HepG2 (cell line): ENCODE results near the gene DYNLT2B. TPM values are rescaled to one million over a fixed set of nuclear protein-coding genes. Genes with fewer than 3 reads are reported as not detected.

Source experiments
- ARHGAP35 ChIP-seq: sonication (generic); formaldehyde crosslinking; IDR thresholded peaks from 2 replicates; pipeline ENCODE4 v1.9.0; 2022; ENCODE audit warnings: mild to moderate bottlenecking, inconsistent platforms, moderate library complexity, missing genetic modification reagents, borderline replicate concordance
- DBP ChIP-seq: sonication (generic); formaldehyde crosslinking; IDR thresholded peaks from 2 replicates; pipeline ENCODE4 v1.4.0; 2020; ENCODE audit warnings: missing genetic modification reagents; ENCODE audit errors: not compliant biosample characterization
- ETS1 ChIP-seq: sonication (generic); formaldehyde crosslinking; IDR thresholded peaks from 2 replicates; pipeline ENCODE4 v1.4.0; 2020; ENCODE audit warnings: missing genetic modification reagents
- GZF1 ChIP-seq: sonication (generic); formaldehyde crosslinking; IDR thresholded peaks from 2 replicates; pipeline ENCODE4 v1.5.1; 2020; ENCODE audit warnings: mild to moderate bottlenecking, missing genetic modification reagents
- HMGA1 ChIP-seq: sonication (generic); formaldehyde crosslinking; conservative IDR thresholded peaks from 2 replicates; pipeline ENCODE4 v1.4.0; 2020; ENCODE audit warnings: missing genetic modification reagents
- HOXD1 ChIP-seq: sonication (generic); formaldehyde crosslinking; IDR thresholded peaks from 2 replicates; pipeline ENCODE4 v1.5.0; 2020; ENCODE audit warnings: missing genetic modification reagents
- MBD4 ChIP-seq: IDR thresholded peaks from 2 replicates; pipeline ENCODE4 v1.6.1; 2012; ENCODE audit warnings: low read length, inconsistent platforms, borderline replicate concordance
- MIER3 ChIP-seq: IDR thresholded peaks from 2 replicates; pipeline ENCODE4 v1.6.1; 2016; ENCODE audit warnings: missing compliant biosample characterization, borderline replicate concordance
- PAX8 ChIP-seq: sonication (generic); formaldehyde crosslinking; IDR thresholded peaks from 2 replicates; pipeline ENCODE4 v1.8.0; 2022; ENCODE audit warnings: mild to moderate bottlenecking, missing genetic modification reagents, borderline replicate concordance
- RBM39 ChIP-seq: fragments of 200-400 bp; formaldehyde crosslinking; IDR thresholded peaks from one replicate; pipeline ENCODE4 v1.6.1; 2018; ENCODE audit warnings: antibody characterized with exemption, mild to moderate bottlenecking, low read depth, low read length; ENCODE audit not compliant: poor library complexity, severe bottlenecking
- REPIN1 ChIP-seq: sonication (generic); formaldehyde crosslinking; IDR thresholded peaks from 2 replicates; pipeline ENCODE4 v1.8.0; 2022; ENCODE audit warnings: missing genetic modification reagents, low read depth, mild to moderate bottlenecking, borderline replicate concordance
- ZMYM3 ChIP-seq: sonication (generic); formaldehyde crosslinking; IDR thresholded peaks from 2 replicates; pipeline ENCODE4 v1.5.1; 2020; ENCODE audit warnings: mild to moderate bottlenecking, missing genetic modification reagents
- ZNF34 ChIP-seq: sonication (generic); formaldehyde crosslinking; IDR thresholded peaks from 2 replicates; pipeline ENCODE4 v1.4.0; 2020; ENCODE audit warnings: mild to moderate bottlenecking, missing genetic modification reagents, borderline replicate concordance
- ZNF382 ChIP-seq: sonication (generic); formaldehyde crosslinking; IDR thresholded peaks from 2 replicates; pipeline ENCODE4 v1.5.0; 2020; ENCODE audit warnings: missing genetic modification reagents, mild to moderate bottlenecking, borderline replicate concordance
- ZNF597 ChIP-seq: sonication (generic); formaldehyde crosslinking; IDR thresholded peaks from 2 replicates; pipeline ENCODE4 v1.5.0; 2020; ENCODE audit warnings: missing genetic modification reagents
- ZNF609 ChIP-seq: sonication (generic); formaldehyde crosslinking; IDR thresholded peaks from 2 replicates; pipeline ENCODE4 v1.4.0; 2020; ENCODE audit warnings: mild to moderate bottlenecking, missing genetic modification reagents, borderline replicate concordance
- ZNF850 ChIP-seq: sonication (generic); formaldehyde crosslinking; conservative IDR thresholded peaks from 2 replicates; pipeline ENCODE4 v1.9.0; 2021; ENCODE audit warnings: mild to moderate bottlenecking, missing genetic modification reagents
- ZSCAN25 ChIP-seq: sonication (generic); formaldehyde crosslinking; IDR thresholded peaks from 2 replicates; pipeline ENCODE4 v1.8.0; 2022; ENCODE audit warnings: mild to moderate bottlenecking, missing genetic modification reagents
- polyA plus RNA-seq, 8 experiments: library from polyadenylated mRNA; depleted of rRNA in 3 of 8; stranded (reverse) in 7 of 8; unstranded in 1 of 8; fragments of >200 nt; fragmentation: Illumina TruSeq in 4 of 8; extraction: Trizol in 4 of 8; gene quantifications; 2 replicates each; pipeline versions ENCODE4 v1.2.1 to v1.2.3, GENCODE V29; 2011 to 2016; ENCODE audit warnings: low read depth in 4 of 8, missing spikeins in 1 of 8, mixed read lengths in 1 of 8; ENCODE audit not compliant: insufficient read depth in 1 of 8
- total RNA-seq, 5 experiments: library from RNA; depleted of rRNA; stranded (reverse); fragments of >200 nt; fragmentation: Illumina TruSeq; extraction: Trizol; gene quantifications; 2 replicates each; pipeline ENCODE4 v1.2.3, GENCODE V29; 2016; ENCODE audit warnings: low read depth in 1 of 5
- TF ChIP-seq, protein P1 (sequence below): sonication (generic); formaldehyde crosslinking; conservative IDR thresholded peaks from 2 replicates; pipeline ENCODE4 v1.4.0; 2020; ENCODE audit warnings: missing genetic modification reagents

The DYNLT2B gene
- total and polyA plus RNA-seq, 2 of the 13 experiments (the other 11 are each of a cell fraction or from before 2014, with no cell fraction given): 4.0 to 7.0 TPM

DNA sequence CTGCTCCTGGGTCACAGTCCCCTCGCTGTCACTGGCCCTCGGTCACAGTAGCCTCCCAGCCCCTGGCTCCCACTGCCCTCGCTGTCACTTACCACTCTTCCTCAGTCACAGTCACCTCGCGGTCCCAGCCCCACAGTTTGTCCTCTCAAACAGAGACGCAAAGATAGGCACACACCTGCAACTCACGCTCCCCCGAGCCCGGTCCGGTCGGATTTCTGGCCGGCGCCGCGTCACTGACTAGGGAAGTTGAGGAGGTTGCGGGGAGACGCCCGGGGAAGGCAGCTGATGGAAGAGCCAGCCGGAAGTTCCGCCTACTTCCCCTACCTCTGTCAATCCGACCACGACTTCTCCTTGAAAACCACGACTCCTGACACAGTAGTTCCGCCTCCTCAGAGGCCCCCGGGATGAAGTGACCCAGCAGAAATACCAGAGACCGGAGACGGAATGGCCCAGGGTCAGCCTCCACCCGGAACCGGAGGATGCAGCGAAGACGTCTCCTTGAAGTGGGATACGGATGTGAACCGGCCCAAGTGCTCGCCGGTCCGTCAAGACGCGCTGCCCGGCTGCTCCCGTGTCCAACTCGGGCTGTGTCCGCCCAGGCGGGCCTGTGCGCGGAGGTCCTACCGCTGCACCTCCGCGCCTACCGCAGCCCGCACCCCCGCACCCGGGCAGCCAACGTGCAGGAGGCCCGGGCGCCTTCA lies 30.4 kb downstream of the DYNLT2B start, which contains the start of gene PCYT1A (continued):
- TF ChIP-seq ARHGAP35 (CRISPR knock-in tag): peak; percentile 85
- TF ChIP-seq, protein P1, sequence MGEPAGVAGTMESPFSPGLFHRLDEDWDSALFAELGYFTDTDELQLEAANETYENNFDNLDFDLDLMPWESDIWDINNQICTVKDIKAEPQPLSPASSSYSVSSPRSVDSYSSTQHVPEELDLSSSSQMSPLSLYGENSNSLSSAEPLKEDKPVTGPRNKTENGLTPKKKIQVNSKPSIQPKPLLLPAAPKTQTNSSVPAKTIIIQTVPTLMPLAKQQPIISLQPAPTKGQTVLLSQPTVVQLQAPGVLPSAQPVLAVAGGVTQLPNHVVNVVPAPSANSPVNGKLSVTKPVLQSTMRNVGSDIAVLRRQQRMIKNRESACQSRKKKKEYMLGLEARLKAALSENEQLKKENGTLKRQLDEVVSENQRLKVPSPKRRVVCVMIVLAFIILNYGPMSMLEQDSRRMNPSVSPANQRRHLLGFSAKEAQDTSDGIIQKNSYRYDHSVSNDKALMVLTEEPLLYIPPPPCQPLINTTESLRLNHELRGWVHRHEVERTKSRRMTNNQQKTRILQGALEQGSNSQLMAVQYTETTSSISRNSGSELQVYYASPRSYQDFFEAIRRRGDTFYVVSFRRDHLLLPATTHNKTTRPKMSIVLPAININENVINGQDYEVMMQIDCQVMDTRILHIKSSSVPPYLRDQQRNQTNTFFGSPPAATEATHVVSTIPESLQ (CRISPR knock-in tag): no peak
- TF ChIP-seq HMGA1 (CRISPR knock-in tag): no peak
- TF ChIP-seq ZNF597 (CRISPR knock-in tag): no peak
- no peak; the same call in 1 of the 2 replicates for TF ChIP-seq GZF1 (CRISPR knock-in tag)
- TF ChIP-seq HOXD1 (CRISPR knock-in tag): peak; percentile 49; the same call in 1 of the 2 replicates
- peak; percentile 79 for TF ChIP-seq DBP
- TF ChIP-seq MBD4: no peak
- TF ChIP-seq ZNF382 (CRISPR knock-in tag): no peak
- TF ChIP-seq ZSCAN25: no peak
- TF ChIP-seq MIER3 (CRISPR knock-in tag): peak; percentile 78
- TF ChIP-seq ETS1 (CRISPR knock-in tag): no peak; the same call in 1 of the 2 replicates
- no peak; the same call in 1 of the 2 replicates for TF ChIP-seq ZNF34 (CRISPR knock-in tag)
- TF ChIP-seq ZMYM3 (CRISPR knock-in tag): peak; percentile 71; the same call in 1 of the 2 replicates
- TF ChIP-seq REPIN1 (CRISPR knock-in tag): peak; percentile 89; the same call in 1 of the 2 replicates
- no peak for TF ChIP-seq ZNF850
- no peak for TF ChIP-seq PAX8 (CRISPR knock-in tag)
- peak; percentile 28 for TF ChIP-seq RBM39
- TF ChIP-seq ZNF609 (CRISPR knock-in tag): peak; percentile 66
